GM12872 (cell line): ENCODE results near the gene HLA-DRB1.

Experiments
- CTCF ChIP-seq: IDR thresholded peaks from 3 replicates; pipeline ENCODE4 v1.5.1; 2011; ENCODE audit warnings: low read depth, mild to moderate bottlenecking, low read length, moderate library complexity; ENCODE audit not compliant: insufficient read depth

HLA-DRB1 gene

GRCh38 chr6:32614366-32615081 lies 24.9 kb upstream of the HLA-DRB1 start:
- TF ChIP-seq CTCF: no peak

GRCh38 chr6:32613475-32613874 lies 23.8 kb upstream of the HLA-DRB1 start:
- no peak for TF ChIP-seq CTCF

- TF ChIP-seq CTCF: no peak
Measured at GRCh38 chr6:32610682-32611296, 21.1 kb upstream of the HLA-DRB1 start.

DNA sequence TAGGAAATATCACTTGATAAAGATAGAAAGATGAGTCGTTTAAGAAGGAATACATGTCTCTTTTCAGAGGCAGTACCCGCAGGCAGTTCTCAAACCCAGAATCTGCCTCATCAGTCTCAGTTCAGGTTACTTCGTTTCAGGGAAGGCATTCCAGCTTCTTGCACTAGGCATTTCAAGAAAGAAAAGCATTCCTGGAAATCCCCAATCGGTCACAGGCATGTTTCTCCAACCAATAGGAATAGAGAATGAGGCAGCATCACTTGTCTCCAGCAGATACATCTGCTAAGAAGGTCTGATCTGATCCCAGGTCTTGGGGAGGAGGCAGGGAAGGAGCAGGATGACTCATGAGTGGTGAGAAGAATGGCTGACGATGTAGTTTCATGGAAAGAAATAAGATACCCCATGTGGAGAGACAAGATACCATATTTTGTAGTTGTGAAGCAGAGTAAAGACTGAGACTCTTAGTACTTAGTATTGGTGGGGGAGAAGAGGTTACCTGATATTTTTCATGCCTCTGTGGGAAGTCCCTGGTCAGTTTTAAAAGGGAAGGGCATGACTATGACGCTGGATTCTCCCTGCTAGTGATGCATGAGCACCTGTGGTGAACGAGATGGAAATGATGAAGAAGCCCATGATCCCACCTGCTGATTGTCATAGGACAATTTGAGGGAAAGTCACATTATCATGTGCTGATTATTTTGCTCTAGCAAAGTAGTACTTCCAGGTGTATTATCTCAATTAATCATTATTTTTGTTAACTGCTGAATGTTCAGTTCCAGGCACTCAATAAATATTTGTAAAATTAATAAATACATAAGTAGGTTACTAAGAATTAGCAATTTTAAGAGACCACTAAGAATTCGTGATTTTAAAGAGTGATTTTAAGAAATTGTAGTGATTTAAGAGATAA lies 20.3 kb upstream of the HLA-DRB1 start:
- no peak for TF ChIP-seq CTCF

- TF ChIP-seq CTCF: no peak
Measured at GRCh38 chr6:32609391-32609730, 19.7 kb upstream of the HLA-DRB1 start.

DNA sequence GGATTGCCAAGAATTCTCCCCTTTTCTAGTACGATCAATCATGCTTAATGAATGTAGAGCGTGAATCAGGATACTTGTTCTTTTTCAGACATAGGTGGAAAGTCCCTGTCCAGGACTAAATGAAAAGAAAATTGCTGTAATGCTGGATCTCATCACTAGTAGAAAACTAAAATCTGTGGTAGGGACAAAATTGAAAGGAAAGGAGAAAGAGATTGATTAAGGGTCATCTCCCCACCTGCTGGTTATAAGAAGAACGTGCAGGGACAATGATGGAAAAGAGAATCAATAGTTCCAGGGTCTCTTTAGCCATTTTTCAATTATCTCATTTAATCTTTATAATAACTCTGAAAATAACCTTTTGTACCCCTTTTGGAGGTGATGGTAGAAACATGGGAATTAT lies 18.7 kb upstream of the HLA-DRB1 start:
- TF ChIP-seq CTCF: no peak

DNA sequence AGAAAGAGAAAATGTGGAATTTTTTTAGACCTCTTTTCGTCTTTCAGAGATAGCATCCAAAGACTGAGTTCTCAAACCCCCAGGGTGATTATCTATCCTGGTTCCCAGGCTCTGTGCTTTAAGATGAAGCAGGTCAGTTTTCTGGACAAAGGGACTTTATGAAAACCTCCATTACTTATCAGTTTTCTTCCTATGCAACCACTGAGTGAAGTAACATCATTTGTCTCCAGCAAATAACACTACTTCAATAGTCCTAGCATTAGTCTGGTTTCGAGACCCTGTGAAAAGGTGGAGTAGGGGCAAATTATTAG lies 18.3 kb upstream of the HLA-DRB1 start:
- TF ChIP-seq CTCF: no peak
